ENCODE data around the gene TTC38. TPM values are rescaled to one million over a fixed set of nuclear protein-coding genes. Genes with fewer than 3 reads are reported as not detected.
A peak's percentile ranks its signal among the peaks of the same experiment; 100 is the strongest.

Gene TTC38
- total and polyA plus RNA-seq, 9 donors, result 15.6 to 29.1 (median 19.3) TPM

DNA sequence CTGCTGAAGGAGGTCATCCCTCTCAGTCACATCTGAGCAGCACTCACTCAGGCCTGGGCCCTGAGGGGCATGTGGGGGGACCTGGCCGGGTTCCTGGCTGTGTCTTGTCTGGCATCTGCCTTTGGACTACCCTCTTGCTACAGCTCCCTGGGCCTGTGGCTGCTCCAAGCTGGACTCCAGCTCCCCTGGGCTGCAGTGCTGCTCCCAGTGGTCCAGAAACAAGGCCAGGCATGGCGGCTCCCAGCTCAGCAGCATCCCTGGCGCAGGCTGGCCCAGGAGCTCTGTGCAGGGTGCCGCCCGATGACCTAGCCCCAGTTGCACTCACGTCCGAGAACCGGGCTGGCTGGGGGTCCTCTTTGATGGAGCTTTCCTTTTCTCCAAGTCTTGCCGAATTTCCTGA is 23.0 kb upstream of the TTC38 start:
- WGBS (ENCODE audit: insufficient coverage), result 78% methylated on average over 9 of the region's 9 CpGs
- Histone ChIP-seq H3K9me3 (replicated peaks; ENCODE audit: control insufficient read depth, low read depth, low read length) (no peaks in the 10 kb centered on the region), H3K36me3 (ENCODE audit: control insufficient read depth, insufficient read depth, low read length) (peaks cover 44% of the 10 kb centered on the region), H3K27ac (ENCODE audit: low read length) (peak overlapping the region; percentile 90), H3K4me3 (ENCODE audit: low read length) (no peak overlapping the region), H3K4me1 (ENCODE audit: control insufficient read depth, insufficient read depth, low read length) (peaks cover 53% of the 10 kb centered on the region), H3K27me3 (ENCODE audit: control insufficient read depth, insufficient read depth, low read length) (no peaks in the 10 kb centered on the region)
- no peak for DNase-seq

GRCh38 chr22:46245511-46245910 is 22.3 kb upstream of the TTC38 start:
- Histone ChIP-seq H3K27ac (ENCODE audit: low read length) (peak overlapping the region; percentile 90), H3K4me3 (ENCODE audit: low read length) (no peak overlapping the region), H3K9me3 (replicated peaks; ENCODE audit: control insufficient read depth, low read depth, low read length) (no peaks in the 10 kb centered on the region), H3K4me1 (ENCODE audit: control insufficient read depth, insufficient read depth, low read length) (peaks cover 46% of the 10 kb centered on the region), H3K36me3 (ENCODE audit: control insufficient read depth, insufficient read depth, low read length) (peaks cover 38% of the 10 kb centered on the region), H3K27me3 (ENCODE audit: control insufficient read depth, insufficient read depth, low read length) (no peaks in the 10 kb centered on the region)
- WGBS (ENCODE audit: insufficient coverage), result 21% methylated on average over 13 of the region's 16 CpGs
- DNase-seq, result peak; percentile 82

- Histone ChIP-seq H3K4me1 (ENCODE audit: control insufficient read depth, insufficient read depth, low read length) (peaks cover 47% of the 10 kb centered on the region), H3K9me3 (replicated peaks; ENCODE audit: control insufficient read depth, low read depth, low read length) (no peaks in the 10 kb centered on the region), H3K27me3 (ENCODE audit: control insufficient read depth, insufficient read depth, low read length) (no peaks in the 10 kb centered on the region), H3K36me3 (ENCODE audit: control insufficient read depth, insufficient read depth, low read length) (peaks cover 38% of the 10 kb centered on the region), H3K4me3 (ENCODE audit: low read length) (no peak overlapping the region), H3K27ac (ENCODE audit: low read length) (peak overlapping the region; percentile 90)
- WGBS (ENCODE audit: insufficient coverage), result 95% methylated on average over 8 of the region's 10 CpGs
- no peak for DNase-seq
Measured at GRCh38 chr22:46246178-46246577, 21.6 kb upstream of the TTC38 start.

GRCh38 chr22:46247443-46247975 is 20.3 kb upstream of the TTC38 start:
- Histone ChIP-seq H3K27me3 (ENCODE audit: control insufficient read depth, insufficient read depth, low read length) (no peaks in the 10 kb centered on the region), H3K36me3 (ENCODE audit: control insufficient read depth, insufficient read depth, low read length) (peaks cover 34% of the 10 kb centered on the region), H3K27ac (ENCODE audit: low read length) (no peak overlapping the region), H3K9me3 (replicated peaks; ENCODE audit: control insufficient read depth, low read depth, low read length) (no peaks in the 10 kb centered on the region), H3K4me3 (ENCODE audit: low read length) (no peak overlapping the region), H3K4me1 (ENCODE audit: control insufficient read depth, insufficient read depth, low read length) (peaks cover 47% of the 10 kb centered on the region)
- DNase-seq, result no peak
- 69% methylated on average over 2 of the region's 2 CpGs for WGBS (ENCODE audit: insufficient coverage)

DNA sequence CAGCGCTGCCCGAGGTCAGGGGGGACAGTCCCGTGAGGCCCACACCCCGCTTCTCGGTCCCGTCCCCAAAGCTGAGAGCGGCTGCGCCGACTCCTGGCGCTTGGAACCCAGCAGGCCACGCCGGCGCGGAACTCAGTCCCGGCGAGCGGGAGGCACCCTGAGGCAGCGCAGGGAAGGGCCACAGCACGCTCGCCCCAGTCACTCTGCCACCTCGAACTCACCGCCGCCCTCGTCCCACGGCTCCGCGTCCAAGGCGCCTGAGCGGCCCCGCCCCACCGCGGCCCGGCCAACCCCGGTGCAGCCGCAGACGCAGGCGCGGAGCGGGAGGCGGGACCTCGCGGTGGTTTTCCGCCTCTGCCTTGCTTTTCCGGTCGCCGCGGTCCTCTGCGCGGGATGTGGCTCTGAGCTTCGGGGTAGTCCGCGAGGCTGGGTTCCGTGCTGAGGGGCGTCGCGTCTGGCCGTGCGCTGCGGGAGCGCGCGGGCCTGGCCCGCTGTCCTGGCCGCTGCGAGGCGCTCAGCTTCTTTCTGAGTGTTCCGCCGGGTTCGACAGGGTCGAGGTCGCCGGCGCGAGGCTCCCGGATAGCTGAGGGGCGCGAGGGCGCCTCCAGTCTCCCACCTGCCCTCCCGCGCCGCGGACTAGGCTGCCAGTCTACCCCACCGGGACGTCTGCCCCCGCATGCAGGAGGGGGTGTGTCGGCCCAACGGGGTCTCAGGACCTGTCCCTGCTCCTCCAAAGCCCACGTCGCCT is 17.6 kb upstream of the TTC38 start, which contains the start of gene CDPF1:
Gene CDPF1, minus strand, starts transcription at position 259 of the 748 bp plus-strand sequence. CDS start 2,009 bp downstream, outside the sequence.
- Histone ChIP-seq H3K4me3 (ENCODE audit: low read length) (peak within 1 kb of the TSS; percentile 97), H3K36me3 (ENCODE audit: control insufficient read depth, insufficient read depth, low read length) (peaks cover 17% of the 10 kb centered on the region), H3K9me3 (replicated peaks; ENCODE audit: control insufficient read depth, low read depth, low read length) (no peaks in the 10 kb centered on the region), H3K4me1 (ENCODE audit: control insufficient read depth, insufficient read depth, low read length) (peaks cover 38% of the 10 kb centered on the region), H3K27ac (ENCODE audit: low read length) (peak within 1 kb of the TSS; percentile 91), H3K27me3 (ENCODE audit: control insufficient read depth, insufficient read depth, low read length) (peaks cover 2% of the 10 kb centered on the region)
- DNase-seq, result peak; percentile 95
- WGBS (ENCODE audit: insufficient coverage), result under 1% methylated on average over 89 of the region's 89 CpGs

DNA sequence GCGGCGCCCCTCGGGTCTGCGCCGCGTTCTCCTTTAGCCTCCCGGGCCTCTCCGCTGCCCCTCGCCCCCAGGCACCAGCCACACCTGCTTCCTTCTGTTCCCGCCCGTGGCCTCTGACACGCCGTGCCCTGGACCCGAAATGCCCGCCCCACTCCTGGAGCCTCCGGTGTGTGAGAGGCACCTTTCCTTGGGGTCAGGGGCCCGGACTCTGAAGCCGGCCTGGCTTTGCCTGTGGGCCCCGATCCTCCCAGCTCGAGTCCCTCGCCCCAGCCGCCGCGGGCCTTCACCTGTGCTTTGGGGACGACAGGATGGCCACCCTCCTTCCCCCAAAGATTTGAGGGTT is 17.1 kb upstream of the TTC38 start:
- H3K4me3 ChIP-seq (ENCODE audit: low read length), result peak overlapping the region; percentile 97
- peaks cover 2% of the 10 kb centered on the region for H3K27me3 ChIP-seq (ENCODE audit: control insufficient read depth, insufficient read depth, low read length)
- WGBS (ENCODE audit: insufficient coverage), result 4% methylated on average over 25 of the region's 25 CpGs
- peaks cover 17% of the 10 kb centered on the region for H3K36me3 ChIP-seq (ENCODE audit: control insufficient read depth, insufficient read depth, low read length)
- no peak for DNase-seq
- no peaks in the 10 kb centered on the region for H3K9me3 ChIP-seq (replicated peaks; ENCODE audit: control insufficient read depth, low read depth, low read length)
- H3K4me1 ChIP-seq (ENCODE audit: control insufficient read depth, insufficient read depth, low read length), result peaks cover 33% of the 10 kb centered on the region
- H3K27ac ChIP-seq (ENCODE audit: low read length), result peak overlapping the region; percentile 76

DNA sequence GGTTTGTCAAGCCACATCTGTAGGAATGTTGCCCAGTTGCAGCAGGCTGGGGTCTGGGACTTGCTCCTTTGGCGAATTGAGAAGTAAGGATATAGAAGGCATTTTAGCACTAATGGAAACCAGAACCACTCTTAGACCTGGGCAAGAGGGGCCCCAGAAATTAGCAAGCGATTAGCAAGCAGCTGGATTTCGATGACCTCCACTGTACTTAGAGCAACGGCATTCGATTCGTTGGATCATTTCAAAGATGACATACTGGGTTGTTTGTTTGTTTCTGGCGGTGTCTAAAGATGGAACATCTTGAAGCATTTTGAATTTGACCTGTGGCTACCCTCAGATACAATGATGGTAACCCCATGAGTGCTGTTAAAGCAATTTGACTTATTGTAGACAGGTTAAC is 16.5 kb upstream of the TTC38 start:
- Histone ChIP-seq H3K4me3 (ENCODE audit: low read length) (peak overlapping the region; percentile 97), H3K27me3 (ENCODE audit: control insufficient read depth, insufficient read depth, low read length) (peaks cover 6% of the 10 kb centered on the region), H3K4me1 (ENCODE audit: control insufficient read depth, insufficient read depth, low read length) (peaks cover 29% of the 10 kb centered on the region), H3K27ac (ENCODE audit: low read length) (peak overlapping the region; percentile 76), H3K36me3 (ENCODE audit: control insufficient read depth, insufficient read depth, low read length) (peaks cover 16% of the 10 kb centered on the region), H3K9me3 (replicated peaks; ENCODE audit: control insufficient read depth, low read depth, low read length) (no peaks in the 10 kb centered on the region)
- 37% methylated on average over 7 of the region's 7 CpGs for WGBS (ENCODE audit: insufficient coverage)
- DNase-seq, result peak; percentile 35

GRCh38 chr22:46251816-46252380 is 15.9 kb upstream of the TTC38 start:
- WGBS (ENCODE audit: insufficient coverage), result no CpG with 5 or more reads among the region's 9 CpGs
- H3K4me1 ChIP-seq (ENCODE audit: control insufficient read depth, insufficient read depth, low read length), result peaks cover 23% of the 10 kb centered on the region

GRCh38 chr22:46256358-46256958 is 11.3 kb upstream of the TTC38 start:
- Histone ChIP-seq H3K4me3 (ENCODE audit: low read length) (no peak overlapping the region), H3K27me3 (ENCODE audit: control insufficient read depth, insufficient read depth, low read length) (peaks cover 29% of the 10 kb centered on the region), H3K27ac (ENCODE audit: low read length) (no peak overlapping the region), H3K4me1 (ENCODE audit: control insufficient read depth, insufficient read depth, low read length) (peaks cover 9% of the 10 kb centered on the region), H3K9me3 (replicated peaks; ENCODE audit: control insufficient read depth, low read depth, low read length) (no peaks in the 10 kb centered on the region), H3K36me3 (ENCODE audit: control insufficient read depth, insufficient read depth, low read length) (no peaks in the 10 kb centered on the region)
- DNase-seq, result no peak
- WGBS (ENCODE audit: insufficient coverage), result 80% methylated on average over 6 of the region's 8 CpGs

More at GRCh38 chr22:46251816-46252380, 15.9 kb upstream of the TTC38 start:
- Histone ChIP-seq H3K27me3 (ENCODE audit: control insufficient read depth, insufficient read depth, low read length) (peaks cover 6% of the 10 kb centered on the region), H3K36me3 (ENCODE audit: control insufficient read depth, insufficient read depth, low read length) (peaks cover 10% of the 10 kb centered on the region), H3K4me3 (ENCODE audit: low read length) (no peak overlapping the region), H3K9me3 (replicated peaks; ENCODE audit: control insufficient read depth, low read depth, low read length) (no peaks in the 10 kb centered on the region), H3K27ac (ENCODE audit: low read length) (no peak overlapping the region)
- DNase-seq, result no peak

DNA sequence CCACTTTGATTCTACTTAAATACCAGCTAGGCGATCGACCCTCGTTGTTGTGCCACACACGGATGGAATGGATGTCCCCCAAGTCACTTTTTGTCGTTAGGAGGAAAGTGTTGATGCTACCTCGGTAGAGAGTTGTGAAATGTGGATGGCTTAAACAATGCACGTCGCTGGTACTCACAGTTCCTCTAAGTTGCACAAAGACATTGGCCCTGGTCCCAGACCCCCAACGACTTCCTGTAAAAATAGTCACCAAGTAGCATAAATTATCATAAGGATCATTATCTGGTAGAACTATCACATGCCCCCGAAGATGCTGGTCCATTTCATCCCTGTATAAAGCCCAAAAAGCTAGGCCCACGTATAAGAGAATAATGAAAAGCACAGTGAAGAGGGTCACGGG is 8.4 kb upstream of the TTC38 start:
- no peaks in the 10 kb centered on the region for H3K9me3 ChIP-seq (replicated peaks; ENCODE audit: control insufficient read depth, low read depth, low read length)
- DNase-seq, result no peak

More for the DNA sequence above, 8.4 kb upstream of the TTC38 start:
- no peak overlapping the region for H3K4me3 ChIP-seq (ENCODE audit: low read length)
- 70% methylated on average over 3 of the region's 12 CpGs for WGBS (ENCODE audit: insufficient coverage)
- peaks cover 47% of the 10 kb centered on the region for H3K27me3 ChIP-seq (ENCODE audit: control insufficient read depth, insufficient read depth, low read length)
- peaks cover 11% of the 10 kb centered on the region for H3K4me1 ChIP-seq (ENCODE audit: control insufficient read depth, insufficient read depth, low read length)
- no peak overlapping the region for H3K27ac ChIP-seq (ENCODE audit: low read length)
- H3K36me3 ChIP-seq (ENCODE audit: control insufficient read depth, insufficient read depth, low read length), result no peaks in the 10 kb centered on the region

Data from muscle of leg (tissue), 11 donors.